Neural progenitor cell (in vitro differentiated cells): ENCODE measurements around the gene ANKRD13C.

Experiments used
- CTCF ChIP-seq: fragments of 200-600 bp; sonication (generic); IDR thresholded peaks from 2 replicates; pipeline ENCODE4 v1.5.1; 2017; ENCODE audit warnings: antibody characterized with exemption, mild to moderate bottlenecking
- EZH2 ChIP-seq: fragments of 200-600 bp; sonication (generic); IDR thresholded peaks from 2 replicates; pipeline ENCODE4 v1.6.1; 2017; ENCODE audit warnings: antibody characterized with exemption, mild to moderate bottlenecking, moderate library complexity
- EZH2phosphoT487 ChIP-seq: fragments of 200-600 bp; sonication (generic); IDR thresholded peaks from 2 replicates; pipeline ENCODE4 v1.6.1; 2017; ENCODE audit warnings: antibody characterized with exemption

GRCh38 chr1:70299472-70299871 is 55.0 kb downstream of the ANKRD13C start:
- no peak for TF ChIP-seq CTCF
- no peak for TF ChIP-seq EZH2phosphoT487
- no peak for TF ChIP-seq EZH2
